Measurements from ENCODE around the gene SIK1.
"Not testable (repeated sequence)": the region's sequence is repeated elsewhere in the genome, so short reads cannot be mapped to it uniquely, and the experiment has no call there.

The SIK1 gene

GRCh38 chr21:43426404-43427241 is at the start of gene SIK1:
Gene SIK1, minus strand, starts transcription at chr21:43427131. Its CDS starts 953 bp downstream, at chr21:43426178.
- not testable (repeated sequence) for DNase-seq (ENCODE audit: low spot score)

GRCh38 chr21:43471597-43472242 is 44.8 kb upstream of the SIK1 start:
- DNase-seq (ENCODE audit: low spot score), result not testable (repeated sequence)

GRCh38 chr21:43469719-43470458 is 43.0 kb upstream of the SIK1 start:
- DNase-seq (ENCODE audit: low spot score), result not testable (repeated sequence)

- DNase-seq (ENCODE audit: low spot score), result no peak
Observed at GRCh38 chr21:43467785-43468184, 40.9 kb upstream of the SIK1 start.

GRCh38 chr21:43465159-43465558 is 38.2 kb upstream of the SIK1 start:
- DNase-seq (ENCODE audit: low spot score), result not testable (repeated sequence)

- DNase-seq (ENCODE audit: low spot score), result not testable (repeated sequence)
Observed at GRCh38 chr21:43463498-43464261, 36.7 kb upstream of the SIK1 start.

- DNase-seq (ENCODE audit: low spot score), result not testable (repeated sequence)
Observed at GRCh38 chr21:43462932-43463331, 36.0 kb upstream of the SIK1 start.

- not testable (repeated sequence) for DNase-seq (ENCODE audit: low spot score)
Observed at GRCh38 chr21:43460475-43460874, 33.5 kb upstream of the SIK1 start.

- not testable (repeated sequence) for DNase-seq (ENCODE audit: low spot score)
Observed at GRCh38 chr21:43458995-43459394, 32.1 kb upstream of the SIK1 start.

- DNase-seq (ENCODE audit: low spot score), result not testable (repeated sequence)
Observed at GRCh38 chr21:43456616-43457314, 29.8 kb upstream of the SIK1 start.

- not testable (repeated sequence) for DNase-seq (ENCODE audit: low spot score)
Observed at GRCh38 chr21:43455717-43456116, 28.8 kb upstream of the SIK1 start.

- not testable (repeated sequence) for DNase-seq (ENCODE audit: low spot score)
Observed at GRCh38 chr21:43454176-43454575, 27.2 kb upstream of the SIK1 start.

- not testable (repeated sequence) for DNase-seq (ENCODE audit: low spot score)
Observed at GRCh38 chr21:43451850-43452249, 24.9 kb upstream of the SIK1 start.

GRCh38 chr21:43450287-43450686 is 23.4 kb upstream of the SIK1 start:
- not testable (repeated sequence) for DNase-seq (ENCODE audit: low spot score)

- not testable (repeated sequence) for DNase-seq (ENCODE audit: low spot score)
Observed at GRCh38 chr21:43447353-43447977, 20.5 kb upstream of the SIK1 start.

GRCh38 chr21:43446277-43446932 is 19.5 kb upstream of the SIK1 start:
- DNase-seq (ENCODE audit: low spot score), result not testable (repeated sequence)

GRCh38 chr21:43444524-43444923 is 17.6 kb upstream of the SIK1 start:
- not testable (repeated sequence) for DNase-seq (ENCODE audit: low spot score)

- DNase-seq (ENCODE audit: low spot score), result not testable (repeated sequence)
Observed at GRCh38 chr21:43442571-43442970, 15.6 kb upstream of the SIK1 start.

GRCh38 chr21:43440835-43441727 is 14.2 kb upstream of the SIK1 start:
- DNase-seq (ENCODE audit: low spot score), result not testable (repeated sequence)

Data from AG20443 (cell line).